ENCODE measurements around the gene GEMIN4. TPM values are rescaled to one million over a fixed set of nuclear protein-coding genes. Genes with fewer than 3 reads are reported as not detected.

The GEMIN4 gene
- total RNA-seq, 4 donors from 2014 or later = 13.2 to 29.2 (median 18.7) TPM

- no peak for TF ChIP-seq CTCF (IDR thresholded peaks at IDR 0.05)
- no peak for ATAC-seq (ENCODE audit: low FRiP score)
- no peak for DNase-seq (ENCODE audit: low spot score)
These were observed 14.4 kb downstream of the GEMIN4 start for GRCh38 chr17:737561-738113.

GRCh38 chr17:733743-734142, 18.3 kb downstream of the GEMIN4 start:
- DNase-seq (ENCODE audit: low spot score) = no peak
- no peak for ATAC-seq (ENCODE audit: low FRiP score)
- TF ChIP-seq CTCF (IDR thresholded peaks at IDR 0.05) = no peak

GRCh38 chr17:732902-733720, 19.0 kb downstream of the GEMIN4 start:
- DNase-seq (ENCODE audit: low spot score) = no peak
- peak; percentile 39 for ATAC-seq (ENCODE audit: low FRiP score)
- no peak for TF ChIP-seq CTCF (IDR thresholded peaks at IDR 0.05)

GRCh38 chr17:732067-732901, 19.8 kb downstream of the GEMIN4 start, which contains the start of gene TLCD3A:
TSS of gene TLCD3A (plus strand) at chr17:732596. CDS start at chr17:732648, 52 bp downstream.
- ATAC-seq (ENCODE audit: low FRiP score) (peak; percentile 89), DNase-seq (ENCODE audit: low spot score) (no peak)
- no peak for TF ChIP-seq CTCF (IDR thresholded peaks at IDR 0.05)

GRCh38 chr17:731644-732066, 20.4 kb downstream of the GEMIN4 start:
- TF ChIP-seq CTCF (IDR thresholded peaks at IDR 0.05) = no peak
- ATAC-seq (ENCODE audit: low FRiP score) (peak; percentile 33), DNase-seq (ENCODE audit: low spot score) (no peak)

- no peak for TF ChIP-seq CTCF (IDR thresholded peaks at IDR 0.05)
- no peak for ATAC-seq (ENCODE audit: low FRiP score)
- no peak for DNase-seq (ENCODE audit: low spot score)
These were observed 23.2 kb downstream of the GEMIN4 start for GRCh38 chr17:728911-729310.
